MCF 10A (cell line): ENCODE results near the gene TBC1D30. TPM values are rescaled to one million over a fixed set of nuclear protein-coding genes. Genes with fewer than 3 reads are reported as not detected.

Experiments
- BruUV-seq: library from RNA; stranded (reverse); fragments of 400-500 nt; replicated peaks from 2 replicates; lab custom pipeline; 2021; lab: Mats Ljungman, UMichigan
- CTCF ChIA-PET: fragments of 300-600 bp; sonication (Branson Sonifier 250); formaldehyde crosslinking; extraction: SDS; loops from one replicate; lab custom pipeline; 2021; ENCODE audit warnings: antibody characterized with exemption, inconsistent platforms; lab: Yijun Ruan, JAX
- POLR2A ChIA-PET: fragments of 300-600, 350-650 bp; sonication (Branson Sonifier 250); formaldehyde crosslinking; extraction: SDS; loops from one replicate; lab custom pipeline; 2020; ENCODE audit warnings: antibody characterized with exemption, inconsistent platforms; lab: Yijun Ruan, JAX
- DNase-seq: peaks from one replicate; pipeline ENCODE4 v3.0.0-alpha.2; 2018; ENCODE audit not compliant: unreplicated experiment
- H3K27ac Mint-ChIP-seq: one replicate; pipeline ENCODE4 v1.8.0; 2022; ENCODE audit warnings: mild to moderate bottlenecking, low read depth, mixed read lengths; ENCODE audit not compliant: unreplicated experiment
- H3K27me3 Mint-ChIP-seq: one replicate; pipeline ENCODE4 v1.8.0; 2022; ENCODE audit warnings: mixed read lengths; ENCODE audit not compliant: insufficient read depth, unreplicated experiment
- H3K36me3 Mint-ChIP-seq: one replicate; pipeline ENCODE4 v1.8.0; 2022; ENCODE audit warnings: mild to moderate bottlenecking, moderate library complexity, mixed read lengths; ENCODE audit not compliant: insufficient read depth, unreplicated experiment
- H3K4me1 Mint-ChIP-seq: one replicate; pipeline ENCODE4 v1.8.0; 2022; ENCODE audit warnings: mixed read lengths; ENCODE audit not compliant: insufficient read depth, unreplicated experiment
- H3K4me3 Mint-ChIP-seq: one replicate; pipeline ENCODE4 v1.8.0; 2022; ENCODE audit warnings: mild to moderate bottlenecking, moderate library complexity, mixed read lengths; ENCODE audit not compliant: unreplicated experiment
- H3K9me3 Mint-ChIP-seq: one replicate; pipeline ENCODE4 v1.8.0; 2022; ENCODE audit warnings: mixed read lengths; ENCODE audit not compliant: unreplicated experiment
- intact Hi-C: fragments of 100-400 bp; cut with micrococcal nuclease; formaldehyde crosslinking; loops from 2 replicates; pipeline ENCODE4 v1.14.1; 2022
- total RNA-seq: library from RNA; stranded (reverse); gene quantifications from 2 replicates; pipeline ENCODE4 v1.2.3, GENCODE V29; 2022
- TF ChIP-seq, protein P1 (sequence below): fragments of 200-600 bp; IDR thresholded peaks from one replicate; pipeline ENCODE4 v1.8.0; 2022; ENCODE audit warnings: antibody characterized with exemption, mild to moderate bottlenecking; ENCODE audit not compliant: unreplicated experiment

The TBC1D30 gene
- total RNA-seq, 1 experiment from 2014 or later, result 9.4 TPM

DNA sequence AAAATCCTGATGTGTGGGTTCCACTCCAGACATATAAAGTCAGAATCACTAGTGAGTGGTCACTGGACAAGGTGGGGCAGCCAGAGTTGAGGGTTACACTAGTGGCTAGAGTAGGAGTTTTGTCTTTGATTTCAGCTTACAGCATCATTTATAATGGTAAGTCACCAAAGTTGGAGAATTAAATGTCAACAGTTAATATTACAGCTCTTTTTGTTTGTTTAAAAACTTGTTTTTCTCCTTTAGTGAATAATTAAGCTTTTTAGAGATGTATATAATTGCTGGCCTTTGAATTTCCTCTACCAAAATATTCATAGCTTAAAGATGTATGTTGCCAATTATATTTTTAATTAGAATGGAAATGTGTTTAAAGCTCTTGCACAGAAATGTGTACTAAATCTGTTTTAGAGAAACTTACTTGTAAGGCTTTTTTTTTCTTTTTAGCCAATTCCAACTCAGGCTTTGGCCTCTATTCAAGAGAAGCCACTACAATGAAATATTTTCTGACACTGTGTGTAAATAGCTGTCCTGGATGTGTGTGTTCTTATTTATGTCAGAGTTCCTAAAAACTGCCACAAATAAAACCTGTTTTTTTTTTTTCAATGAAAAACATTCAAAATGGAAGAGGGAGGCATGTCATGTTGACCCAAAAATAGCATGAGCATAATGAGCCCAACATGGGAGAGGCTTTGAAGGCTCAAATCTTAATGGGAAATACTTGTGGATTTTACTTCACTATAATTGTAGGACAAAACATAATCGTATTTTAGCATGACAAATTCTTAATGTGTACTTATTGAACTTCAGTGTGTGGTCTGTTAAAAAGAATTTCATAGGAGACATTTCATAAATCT lies 92.2 kb downstream of the TBC1D30 start:
- no peaks in the 10 kb centered on the region for H3K4me1 Mint-ChIP-seq
- DNase-seq, result no peak
- H3K9me3 Mint-ChIP-seq, result no peaks in the 10 kb centered on the region
- H3K27ac Mint-ChIP-seq, result no peak overlapping the region
- POLR2A ChIA-PET, result no interaction called here
- CTCF ChIA-PET, result interaction anchor here (0.6 to 1.9 kb wide), 4 partner anchors 10 to 1794 kb away, joined by 3 to 8 read pairs (median 4); no protein-coding TSS in a partner anchor
- intact Hi-C loops, result no loop called here
- H3K27me3 Mint-ChIP-seq, result peaks cover 58% of the 10 kb centered on the region
- TF ChIP-seq, protein P1, sequence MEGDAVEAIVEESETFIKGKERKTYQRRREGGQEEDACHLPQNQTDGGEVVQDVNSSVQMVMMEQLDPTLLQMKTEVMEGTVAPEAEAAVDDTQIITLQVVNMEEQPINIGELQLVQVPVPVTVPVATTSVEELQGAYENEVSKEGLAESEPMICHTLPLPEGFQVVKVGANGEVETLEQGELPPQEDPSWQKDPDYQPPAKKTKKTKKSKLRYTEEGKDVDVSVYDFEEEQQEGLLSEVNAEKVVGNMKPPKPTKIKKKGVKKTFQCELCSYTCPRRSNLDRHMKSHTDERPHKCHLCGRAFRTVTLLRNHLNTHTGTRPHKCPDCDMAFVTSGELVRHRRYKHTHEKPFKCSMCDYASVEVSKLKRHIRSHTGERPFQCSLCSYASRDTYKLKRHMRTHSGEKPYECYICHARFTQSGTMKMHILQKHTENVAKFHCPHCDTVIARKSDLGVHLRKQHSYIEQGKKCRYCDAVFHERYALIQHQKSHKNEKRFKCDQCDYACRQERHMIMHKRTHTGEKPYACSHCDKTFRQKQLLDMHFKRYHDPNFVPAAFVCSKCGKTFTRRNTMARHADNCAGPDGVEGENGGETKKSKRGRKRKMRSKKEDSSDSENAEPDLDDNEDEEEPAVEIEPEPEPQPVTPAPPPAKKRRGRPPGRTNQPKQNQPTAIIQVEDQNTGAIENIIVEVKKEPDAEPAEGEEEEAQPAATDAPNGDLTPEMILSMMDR, result no peak
- H3K4me3 Mint-ChIP-seq, result no peak overlapping the region
- no peaks in the 10 kb centered on the region for H3K36me3 Mint-ChIP-seq
- BruUV-seq, result no TSS peak

DNA sequence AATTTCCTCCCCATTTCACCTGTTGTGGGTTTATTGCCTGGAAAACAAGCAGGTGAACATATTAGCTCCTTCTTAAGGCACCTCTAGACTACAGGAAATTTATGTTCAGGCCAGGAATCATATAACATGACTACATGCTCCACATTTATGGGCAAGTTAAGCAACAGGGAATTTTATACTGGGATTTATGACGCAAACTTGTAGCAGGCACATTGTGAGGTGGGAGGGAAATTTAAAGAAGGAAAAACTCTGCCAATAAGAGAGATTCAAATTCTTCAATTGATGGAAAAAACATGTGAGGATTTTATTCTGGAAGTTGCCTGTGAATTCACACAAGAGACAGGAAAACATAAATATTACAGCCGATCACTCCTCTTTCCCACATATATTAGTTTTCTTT lies 93.9 kb downstream of the TBC1D30 start:
- Mint-ChIP-seq H3K27ac (no peak overlapping the region), H3K9me3 (no peaks in the 10 kb centered on the region), H3K4me1 (no peaks in the 10 kb centered on the region), H3K4me3 (no peak overlapping the region), H3K36me3 (no peaks in the 10 kb centered on the region), H3K27me3 (peaks cover 40% of the 10 kb centered on the region)
- BruUV-seq, result no TSS peak
- DNase-seq, result no peak
- ChIA-PET POLR2A (no interaction called here), CTCF (interaction anchor here (0.7 to 1.3 kb wide), 4 partner anchors 9 to 1850 kb away, joined by 3 to 5 read pairs (median 4); no protein-coding TSS in a partner anchor)
- TF ChIP-seq, protein P1, result no peak
- intact Hi-C loops, result no loop called here

DNA sequence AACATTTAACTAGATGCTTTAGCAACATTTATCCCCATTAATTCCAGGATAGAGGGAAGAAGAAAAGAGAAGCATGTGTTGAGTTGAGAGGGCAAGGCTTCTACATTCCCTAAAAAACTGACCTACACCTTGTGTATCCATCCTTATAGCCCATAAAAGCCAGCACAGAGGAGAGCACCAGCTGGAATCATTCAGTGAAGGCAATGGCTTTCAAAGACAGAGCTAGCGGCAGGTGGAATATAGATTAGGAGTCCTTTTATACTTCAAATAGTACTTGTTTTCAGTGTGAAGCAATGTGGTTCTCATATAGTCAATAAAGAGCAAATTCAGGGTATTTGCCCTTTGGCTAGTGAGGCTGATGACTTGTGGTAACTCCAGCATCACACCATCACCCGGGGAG lies 94.4 kb downstream of the TBC1D30 start:
- DNase-seq, result no peak
- Mint-ChIP-seq H3K4me3 (no peak overlapping the region), H3K36me3 (no peaks in the 10 kb centered on the region), H3K27me3 (peaks cover 36% of the 10 kb centered on the region), H3K27ac (no peak overlapping the region), H3K9me3 (no peaks in the 10 kb centered on the region), H3K4me1 (no peaks in the 10 kb centered on the region)
- TF ChIP-seq, protein P1, result no peak
- ChIA-PET CTCF (no interaction called here), POLR2A (no interaction called here)
- intact Hi-C loops, result no loop called here
- no TSS peak for BruUV-seq

DNA sequence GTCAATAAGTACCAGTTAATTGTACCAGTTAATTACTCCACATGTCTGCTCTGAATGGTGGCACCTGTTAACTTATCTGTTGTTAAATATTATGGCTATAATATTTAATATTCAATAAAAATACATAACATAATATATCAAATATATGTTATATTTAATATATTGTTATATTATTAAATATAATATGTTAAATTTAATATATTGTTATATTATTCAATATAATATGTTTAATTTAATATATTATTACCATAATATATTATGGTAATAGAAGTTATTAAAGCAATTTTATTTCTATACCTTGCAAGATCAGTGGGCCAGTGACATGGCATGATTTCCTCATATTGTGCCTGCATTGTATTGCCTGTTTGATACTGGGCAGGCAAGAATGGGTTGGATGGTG lies 98.4 kb downstream of the TBC1D30 start:
- Mint-ChIP-seq H3K27ac (no peak overlapping the region), H3K36me3 (no peaks in the 10 kb centered on the region), H3K27me3 (peaks cover 49% of the 10 kb centered on the region), H3K4me3 (no peak overlapping the region), H3K4me1 (no peaks in the 10 kb centered on the region), H3K9me3 (no peaks in the 10 kb centered on the region)
- intact Hi-C loops, result no loop called here
- no TSS peak for BruUV-seq
- CTCF ChIA-PET, result no interaction called here
- DNase-seq, result no peak
- TF ChIP-seq, protein P1, result no peak
- POLR2A ChIA-PET, result no interaction called here
